ENCODE measurements around the gene TCF4.

Gene TCF4

DNA sequence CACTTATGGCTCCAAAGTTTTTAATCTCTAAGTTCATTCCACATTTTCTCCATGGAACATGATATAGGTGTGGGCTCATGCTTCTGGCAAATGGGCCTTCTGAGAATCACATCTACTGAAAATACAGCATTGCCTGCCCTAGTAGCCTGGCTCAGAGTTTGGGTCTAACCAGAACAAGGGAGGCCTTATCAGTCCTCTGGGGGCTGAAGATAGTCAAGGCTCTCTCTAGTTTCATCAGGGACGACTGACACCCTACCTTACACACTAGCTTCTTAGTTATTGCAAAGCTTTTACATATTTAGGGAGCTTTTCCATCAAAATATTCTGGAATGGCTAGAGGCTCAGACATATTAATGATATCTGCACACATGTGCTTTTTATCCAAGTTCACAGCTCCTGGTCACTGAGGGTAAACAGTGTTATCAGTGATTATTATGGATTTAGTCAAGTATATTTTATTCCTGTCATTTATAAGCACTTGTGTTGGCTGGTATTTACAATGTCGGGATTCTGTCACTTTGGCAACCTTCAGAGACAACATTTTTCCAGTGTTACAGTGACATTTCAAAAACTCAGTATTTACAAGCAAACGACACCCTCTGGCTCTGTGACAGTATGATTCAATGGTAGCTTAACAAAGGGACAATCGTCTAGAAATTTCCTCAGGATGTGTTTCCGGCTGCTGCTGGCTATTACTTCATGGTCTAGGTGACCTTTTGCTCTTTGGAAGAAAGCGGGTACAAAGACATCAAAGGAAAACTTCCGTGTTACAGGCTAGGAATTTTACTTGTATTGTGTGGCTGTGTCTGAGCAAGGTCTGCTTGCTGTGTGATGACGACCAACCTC is 200.6 kb downstream of the TCF4 start:
- no peak overlapping the region for H3K4me3 ChIP-seq (ENCODE audit: low read depth, low read length)
- TF ChIP-seq, protein P1, sequence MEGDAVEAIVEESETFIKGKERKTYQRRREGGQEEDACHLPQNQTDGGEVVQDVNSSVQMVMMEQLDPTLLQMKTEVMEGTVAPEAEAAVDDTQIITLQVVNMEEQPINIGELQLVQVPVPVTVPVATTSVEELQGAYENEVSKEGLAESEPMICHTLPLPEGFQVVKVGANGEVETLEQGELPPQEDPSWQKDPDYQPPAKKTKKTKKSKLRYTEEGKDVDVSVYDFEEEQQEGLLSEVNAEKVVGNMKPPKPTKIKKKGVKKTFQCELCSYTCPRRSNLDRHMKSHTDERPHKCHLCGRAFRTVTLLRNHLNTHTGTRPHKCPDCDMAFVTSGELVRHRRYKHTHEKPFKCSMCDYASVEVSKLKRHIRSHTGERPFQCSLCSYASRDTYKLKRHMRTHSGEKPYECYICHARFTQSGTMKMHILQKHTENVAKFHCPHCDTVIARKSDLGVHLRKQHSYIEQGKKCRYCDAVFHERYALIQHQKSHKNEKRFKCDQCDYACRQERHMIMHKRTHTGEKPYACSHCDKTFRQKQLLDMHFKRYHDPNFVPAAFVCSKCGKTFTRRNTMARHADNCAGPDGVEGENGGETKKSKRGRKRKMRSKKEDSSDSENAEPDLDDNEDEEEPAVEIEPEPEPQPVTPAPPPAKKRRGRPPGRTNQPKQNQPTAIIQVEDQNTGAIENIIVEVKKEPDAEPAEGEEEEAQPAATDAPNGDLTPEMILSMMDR (IDR thresholded peaks at IDR 0.05; ENCODE audit: low read depth, low read length, missing control alignments), result no peak
- DNase-seq (ENCODE audit: low read depth), result no peak

DNA sequence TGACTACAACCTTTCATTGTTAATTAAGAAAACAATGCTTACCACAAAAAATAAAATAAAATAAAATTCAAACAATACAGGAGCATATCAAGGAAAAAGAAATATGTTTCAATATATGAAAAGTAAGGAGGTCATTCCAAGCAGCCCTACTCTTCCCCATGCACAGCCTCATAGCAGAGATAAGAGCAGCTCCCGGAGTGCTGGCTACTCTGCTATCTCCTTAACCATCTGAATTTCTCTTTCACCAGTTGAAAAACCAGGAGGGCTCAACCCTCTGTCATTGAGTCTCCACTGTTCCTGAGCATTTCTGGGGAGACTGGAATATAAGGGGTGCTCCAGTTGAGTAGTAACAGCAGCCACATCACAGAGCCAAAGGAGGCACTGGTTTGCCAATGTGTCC is 201.4 kb downstream of the TCF4 start:
- no peak for DNase-seq (ENCODE audit: low read depth)
- TF ChIP-seq, protein P1 (IDR thresholded peaks at IDR 0.05; ENCODE audit: low read depth, low read length, missing control alignments), result no peak
- H3K4me3 ChIP-seq (ENCODE audit: low read depth, low read length), result no peak overlapping the region

DNA sequence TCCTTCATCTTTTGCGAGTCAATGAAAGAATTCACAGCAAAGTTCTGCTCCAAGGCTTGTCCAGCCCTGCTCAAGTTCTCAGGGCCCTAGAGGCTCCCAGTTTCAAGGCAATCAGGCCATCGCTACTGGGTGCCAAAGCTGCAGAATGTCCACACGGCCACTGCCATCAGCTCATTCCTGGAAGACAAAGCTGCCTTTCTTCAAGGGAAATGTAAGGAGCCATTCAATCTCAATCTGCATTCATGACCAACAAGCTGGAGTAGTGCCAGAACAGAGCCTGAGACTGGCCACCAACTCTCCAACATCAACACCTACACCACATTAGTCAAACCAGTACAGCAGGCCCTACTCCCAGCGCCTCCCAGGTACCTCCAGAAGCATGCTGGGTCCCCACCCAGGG is 202.2 kb downstream of the TCF4 start:
- no peak overlapping the region for H3K4me3 ChIP-seq (ENCODE audit: low read depth, low read length)
- TF ChIP-seq, protein P1 (IDR thresholded peaks at IDR 0.05; ENCODE audit: low read depth, low read length, missing control alignments), result no peak
- DNase-seq (ENCODE audit: low read depth), result no peak

DNA sequence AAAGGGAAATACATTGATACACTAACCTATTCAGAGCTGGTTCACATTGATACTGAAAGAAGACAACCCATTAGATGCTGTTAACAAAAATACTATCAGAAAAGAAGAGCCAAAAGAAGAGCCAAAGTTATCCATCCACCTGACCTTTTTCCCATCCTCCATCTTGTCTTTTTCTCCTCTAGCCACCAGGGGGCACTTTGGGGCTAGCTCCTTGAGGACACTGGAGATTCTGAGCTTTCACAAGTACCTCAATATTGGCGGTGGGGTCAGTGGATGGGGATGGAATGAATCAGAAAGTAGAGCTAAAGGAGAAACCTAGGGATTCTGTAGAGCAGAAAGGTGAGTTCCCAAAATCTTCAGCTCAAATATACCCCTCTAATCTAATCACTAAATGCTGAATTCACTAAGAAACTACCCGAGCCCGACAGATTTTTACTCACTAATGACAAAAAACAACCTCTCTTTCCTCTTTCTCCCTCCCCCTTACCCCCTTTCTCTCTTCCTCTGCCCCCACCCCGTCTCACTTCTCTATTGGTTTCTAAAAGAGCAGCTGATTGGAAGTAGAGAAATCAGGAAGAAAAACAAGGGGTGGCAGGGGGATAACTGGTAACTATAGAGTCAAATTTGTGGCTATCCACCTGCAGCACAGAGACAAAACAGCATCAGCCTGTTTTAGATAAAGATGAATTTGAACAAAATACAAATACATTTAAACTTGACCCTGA is 203.3 kb downstream of the TCF4 start:
- peak; percentile 4 for DNase-seq (ENCODE audit: low read depth)
- H3K4me3 ChIP-seq (ENCODE audit: low read depth, low read length), result no peak overlapping the region
- TF ChIP-seq, protein P1 (IDR thresholded peaks at IDR 0.05; ENCODE audit: low read depth, low read length, missing control alignments), result peak; percentile 76

DNA sequence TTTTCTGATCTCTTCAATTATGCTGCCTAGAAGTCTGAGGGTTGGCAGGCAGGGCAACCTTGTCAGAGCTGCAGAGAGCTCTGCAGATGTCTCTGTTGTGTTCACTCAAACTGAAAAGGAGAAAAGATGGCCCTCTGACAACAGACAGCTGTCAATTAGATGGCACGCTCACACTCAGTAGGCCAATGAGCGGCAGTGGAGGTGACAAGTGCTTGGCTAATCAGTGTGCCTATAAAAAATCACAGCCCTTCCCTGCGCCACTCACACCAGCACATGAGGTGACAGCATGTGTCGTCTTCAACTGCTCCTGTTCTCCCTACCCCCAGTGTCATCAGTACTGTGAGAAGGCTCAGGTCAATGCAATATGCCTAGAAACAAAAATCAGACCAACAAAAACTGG is 203.9 kb downstream of the TCF4 start:
- TF ChIP-seq, protein P1 (IDR thresholded peaks at IDR 0.05; ENCODE audit: low read depth, low read length, missing control alignments), result no peak
- DNase-seq (ENCODE audit: low read depth), result no peak
- no peak overlapping the region for H3K4me3 ChIP-seq (ENCODE audit: low read depth, low read length)

DNA sequence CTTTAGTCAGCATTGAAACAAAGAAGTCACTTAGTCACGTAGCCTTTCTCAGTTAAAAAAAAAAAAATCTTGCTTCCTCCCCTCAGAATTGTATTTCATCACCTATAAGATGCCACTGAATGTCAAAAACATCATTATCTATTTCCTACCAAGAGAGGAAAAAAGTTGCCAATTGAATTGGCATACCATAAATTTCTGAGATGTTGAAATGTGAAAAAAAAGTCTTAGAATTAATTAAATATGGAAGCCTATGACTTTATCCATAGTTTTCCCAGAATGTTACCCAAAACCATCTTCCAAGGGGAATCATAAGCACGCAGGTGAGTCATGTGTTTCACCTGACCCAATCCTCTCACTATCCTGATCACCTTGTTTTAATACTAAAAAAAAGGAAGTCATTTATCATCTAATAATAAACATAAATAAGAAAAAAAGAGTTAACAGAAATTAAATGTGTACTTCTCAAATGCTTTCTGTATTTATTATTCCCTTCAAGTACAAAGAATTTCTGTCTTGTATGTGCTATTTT is 205.7 kb downstream of the TCF4 start:
- no peak overlapping the region for H3K4me3 ChIP-seq (ENCODE audit: low read depth, low read length)
- TF ChIP-seq, protein P1 (IDR thresholded peaks at IDR 0.05; ENCODE audit: low read depth, low read length, missing control alignments), result no peak
- DNase-seq (ENCODE audit: low read depth), result no peak
